GM12872 (cell line): ENCODE measurements around the gene CD40LG.

Experiments used
- TF ChIP-seq, protein P1 (sequence below): IDR thresholded peaks from 3 replicates; pipeline ENCODE4 v1.5.1; 2011; ENCODE audit warnings: low read depth, mild to moderate bottlenecking, low read length, moderate library complexity; ENCODE audit not compliant: insufficient read depth

CD40LG gene

DNA sequence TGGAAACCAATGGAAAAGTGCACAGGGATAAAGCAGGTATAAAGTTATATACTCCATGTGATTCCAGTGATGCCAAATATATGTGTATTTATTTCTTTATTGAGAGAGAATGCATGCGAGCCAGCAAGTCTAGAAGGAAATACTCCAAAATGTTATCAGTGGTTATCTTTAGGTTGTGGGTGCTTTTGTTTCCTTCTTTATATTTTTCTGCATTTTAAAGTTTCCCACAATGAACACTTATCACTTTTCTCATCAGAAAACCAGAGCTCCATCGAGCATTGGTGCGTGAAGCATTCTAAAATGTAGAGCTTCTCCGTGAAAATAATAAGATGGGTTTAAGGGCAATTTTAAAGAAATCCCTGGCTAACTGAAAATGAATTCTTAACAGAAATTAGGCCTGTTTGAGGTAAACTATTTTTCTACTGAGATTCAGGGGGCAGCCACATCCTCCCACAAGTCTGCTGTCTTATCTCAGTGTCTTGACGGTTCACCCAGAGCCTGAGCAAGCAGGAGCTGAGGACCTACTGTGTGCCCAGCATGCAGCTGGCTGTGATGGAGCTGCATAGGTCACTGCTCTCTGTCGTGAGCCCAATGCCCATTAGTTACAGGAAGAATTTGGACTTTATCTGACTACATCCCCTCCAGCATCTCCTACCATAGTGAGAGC, 18.7 kb upstream of the CD40LG start:
- TF ChIP-seq, protein P1, sequence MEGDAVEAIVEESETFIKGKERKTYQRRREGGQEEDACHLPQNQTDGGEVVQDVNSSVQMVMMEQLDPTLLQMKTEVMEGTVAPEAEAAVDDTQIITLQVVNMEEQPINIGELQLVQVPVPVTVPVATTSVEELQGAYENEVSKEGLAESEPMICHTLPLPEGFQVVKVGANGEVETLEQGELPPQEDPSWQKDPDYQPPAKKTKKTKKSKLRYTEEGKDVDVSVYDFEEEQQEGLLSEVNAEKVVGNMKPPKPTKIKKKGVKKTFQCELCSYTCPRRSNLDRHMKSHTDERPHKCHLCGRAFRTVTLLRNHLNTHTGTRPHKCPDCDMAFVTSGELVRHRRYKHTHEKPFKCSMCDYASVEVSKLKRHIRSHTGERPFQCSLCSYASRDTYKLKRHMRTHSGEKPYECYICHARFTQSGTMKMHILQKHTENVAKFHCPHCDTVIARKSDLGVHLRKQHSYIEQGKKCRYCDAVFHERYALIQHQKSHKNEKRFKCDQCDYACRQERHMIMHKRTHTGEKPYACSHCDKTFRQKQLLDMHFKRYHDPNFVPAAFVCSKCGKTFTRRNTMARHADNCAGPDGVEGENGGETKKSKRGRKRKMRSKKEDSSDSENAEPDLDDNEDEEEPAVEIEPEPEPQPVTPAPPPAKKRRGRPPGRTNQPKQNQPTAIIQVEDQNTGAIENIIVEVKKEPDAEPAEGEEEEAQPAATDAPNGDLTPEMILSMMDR: no peak

DNA sequence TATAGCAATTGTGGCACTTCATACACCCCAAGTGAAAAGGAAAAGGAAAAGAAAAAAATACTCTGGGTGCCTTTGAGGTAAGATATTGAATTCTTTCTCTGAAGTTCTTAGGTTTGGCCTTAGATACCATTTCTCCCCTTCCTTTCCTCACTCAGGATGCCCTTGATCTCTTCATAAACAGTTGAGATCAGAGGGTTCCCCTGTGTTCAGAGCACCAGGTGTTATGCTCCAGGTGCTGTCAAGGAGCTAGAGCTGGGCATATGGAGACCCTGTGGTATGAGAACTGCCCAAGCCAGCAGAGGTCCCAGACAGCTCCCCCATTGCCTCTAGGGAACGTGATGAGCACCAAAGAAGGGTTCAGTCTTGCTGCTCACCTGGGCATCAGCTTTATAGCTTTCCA, 17.1 kb upstream of the CD40LG start:
- TF ChIP-seq, protein P1: no peak

DNA sequence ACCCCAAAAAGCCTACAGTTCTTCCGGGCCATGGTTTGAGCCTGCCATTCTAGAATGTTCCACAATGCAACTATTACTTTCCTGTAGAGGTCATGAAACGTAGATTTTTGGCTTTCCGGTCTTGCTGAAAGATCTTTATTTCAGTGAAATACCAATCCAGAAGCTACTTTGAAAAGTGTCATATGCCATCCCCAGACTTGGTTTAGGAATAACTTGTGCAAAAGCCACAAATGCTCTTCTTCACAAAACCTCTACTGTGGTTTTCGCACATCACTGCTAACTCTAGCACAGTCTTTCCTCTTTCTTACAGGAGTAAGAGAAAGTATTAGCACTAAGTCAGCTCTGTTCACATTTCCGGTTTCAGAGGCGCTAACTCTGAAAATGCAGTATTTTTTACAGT, 12.7 kb upstream of the CD40LG start:
- TF ChIP-seq, protein P1: no peak

DNA sequence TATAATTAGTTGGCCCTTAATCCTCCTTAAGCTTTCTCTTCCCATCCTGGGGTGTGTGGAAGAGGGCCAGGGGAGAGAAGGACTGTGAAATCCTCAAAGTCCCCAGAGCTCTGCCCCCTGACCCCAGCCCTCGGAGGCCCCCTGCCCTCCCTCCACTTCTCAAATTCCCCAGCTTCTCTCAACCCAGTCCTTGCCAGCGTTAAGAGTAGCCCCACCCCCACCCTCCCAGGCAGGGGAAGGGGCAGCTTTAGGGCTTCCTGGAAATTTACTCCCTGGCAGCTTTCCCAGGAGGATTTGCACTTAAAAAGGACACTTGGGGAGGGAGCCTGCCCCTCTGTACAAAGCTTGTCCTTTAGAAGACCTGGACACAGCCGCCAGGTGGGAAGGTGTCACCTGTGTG, 11.8 kb upstream of the CD40LG start:
- TF ChIP-seq, protein P1: no peak

DNA sequence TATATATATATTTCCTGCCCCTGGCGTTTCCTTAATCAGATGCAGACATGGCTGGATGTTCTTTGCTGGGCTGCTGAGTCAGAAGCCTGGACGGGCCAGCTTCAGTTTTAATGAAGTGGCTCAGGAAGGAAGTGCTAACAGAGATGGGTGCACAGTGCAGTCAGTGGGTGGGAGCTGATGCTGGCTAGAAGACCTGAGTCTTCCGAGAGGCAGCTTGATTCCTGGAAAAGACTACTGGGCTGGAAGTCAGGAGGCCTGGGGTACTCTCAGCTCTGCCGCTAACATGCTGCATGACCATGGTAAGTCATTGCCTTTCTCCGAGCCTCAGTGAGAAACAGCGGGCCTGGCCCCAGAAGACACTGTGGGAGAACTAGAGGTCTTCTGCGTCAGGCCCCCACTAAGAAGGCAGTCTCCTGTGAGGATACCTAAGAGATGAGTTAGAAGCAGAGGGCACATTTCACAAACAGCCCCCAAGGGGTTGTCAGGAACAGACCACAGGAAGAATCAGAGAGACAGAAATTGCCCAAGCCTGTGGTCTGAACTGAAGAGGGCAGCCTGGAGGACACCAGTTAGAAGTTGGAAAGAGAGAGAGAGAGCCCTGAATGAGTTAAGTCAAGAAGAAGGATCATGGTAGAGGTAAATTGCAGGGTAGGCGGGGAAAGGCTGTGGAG, 8.3 kb upstream of the CD40LG start:
- TF ChIP-seq, protein P1: no peak

DNA sequence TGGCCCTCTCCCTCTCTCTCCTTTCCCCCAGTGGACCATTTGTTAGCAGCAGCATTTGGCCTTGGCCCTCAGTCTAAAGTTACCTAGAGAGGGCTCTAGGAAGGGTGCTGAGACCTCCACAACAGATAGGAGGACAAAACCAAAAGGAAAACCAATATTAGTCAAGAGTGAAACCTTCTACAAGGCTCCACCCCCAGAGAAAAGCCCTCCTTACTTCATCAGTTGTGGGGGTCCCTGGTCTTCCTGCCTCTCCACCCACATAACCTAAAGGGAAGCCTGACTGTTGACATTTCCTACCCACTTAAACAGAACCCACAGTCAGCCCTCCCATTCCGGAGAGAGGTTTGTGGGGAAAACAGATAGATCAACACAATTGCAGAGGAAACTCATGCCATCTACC, 4.7 kb upstream of the CD40LG start:
- TF ChIP-seq, protein P1: no peak

DNA sequence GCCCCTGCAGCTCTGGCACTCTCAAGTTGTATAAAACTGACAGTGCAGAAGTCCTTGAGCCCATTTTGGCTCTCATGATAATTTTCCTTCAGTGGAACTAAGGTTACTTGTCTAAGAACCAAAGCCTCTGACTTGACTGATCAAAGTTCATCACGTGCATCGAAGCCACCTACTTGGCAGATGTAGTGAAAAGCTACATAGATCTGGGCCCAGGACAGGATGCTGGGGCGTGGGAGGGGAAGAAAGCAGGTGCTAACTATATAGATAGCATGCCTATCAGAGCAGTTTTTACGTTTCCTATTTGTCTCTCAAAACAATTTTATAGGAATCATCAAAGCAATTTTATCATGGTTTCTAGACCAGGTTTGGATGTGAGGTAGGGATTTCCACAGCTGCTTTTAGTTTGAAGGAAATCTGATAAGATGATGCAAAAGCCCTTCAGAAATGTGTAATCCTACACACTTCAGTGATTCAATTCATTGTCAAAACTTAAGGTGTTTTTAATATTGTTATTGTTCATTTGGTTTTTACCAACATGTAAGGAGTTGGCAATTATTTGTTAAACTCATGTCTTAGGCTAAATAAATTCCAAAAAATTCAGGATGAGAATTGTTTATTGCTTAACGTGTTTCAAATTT, 1.2 kb upstream of the CD40LG start:
- TF ChIP-seq, protein P1: no peak
